H54 (cell line): Measurements from ENCODE around the gene CTNS.

Experiments used
- DNase-seq: peaks from one replicate; pipeline ENCODE4 v3.0.0; 2011; ENCODE audit warnings: low spot score, mixed read lengths; ENCODE audit not compliant: insufficient read length
- FAIRE-seq: peaks from 3 replicates; lab custom pipeline; 2011; peaks lifted over from hg19 to GRCh38; lab: Jason Lieb, UNC
- POLR2A ChIP-seq: IDR thresholded peaks from 2 replicates; pipeline ENCODE4 v1.6.1; 2011; ENCODE audit warnings: low read depth, mild to moderate bottlenecking, low read length

Gene CTNS

DNA sequence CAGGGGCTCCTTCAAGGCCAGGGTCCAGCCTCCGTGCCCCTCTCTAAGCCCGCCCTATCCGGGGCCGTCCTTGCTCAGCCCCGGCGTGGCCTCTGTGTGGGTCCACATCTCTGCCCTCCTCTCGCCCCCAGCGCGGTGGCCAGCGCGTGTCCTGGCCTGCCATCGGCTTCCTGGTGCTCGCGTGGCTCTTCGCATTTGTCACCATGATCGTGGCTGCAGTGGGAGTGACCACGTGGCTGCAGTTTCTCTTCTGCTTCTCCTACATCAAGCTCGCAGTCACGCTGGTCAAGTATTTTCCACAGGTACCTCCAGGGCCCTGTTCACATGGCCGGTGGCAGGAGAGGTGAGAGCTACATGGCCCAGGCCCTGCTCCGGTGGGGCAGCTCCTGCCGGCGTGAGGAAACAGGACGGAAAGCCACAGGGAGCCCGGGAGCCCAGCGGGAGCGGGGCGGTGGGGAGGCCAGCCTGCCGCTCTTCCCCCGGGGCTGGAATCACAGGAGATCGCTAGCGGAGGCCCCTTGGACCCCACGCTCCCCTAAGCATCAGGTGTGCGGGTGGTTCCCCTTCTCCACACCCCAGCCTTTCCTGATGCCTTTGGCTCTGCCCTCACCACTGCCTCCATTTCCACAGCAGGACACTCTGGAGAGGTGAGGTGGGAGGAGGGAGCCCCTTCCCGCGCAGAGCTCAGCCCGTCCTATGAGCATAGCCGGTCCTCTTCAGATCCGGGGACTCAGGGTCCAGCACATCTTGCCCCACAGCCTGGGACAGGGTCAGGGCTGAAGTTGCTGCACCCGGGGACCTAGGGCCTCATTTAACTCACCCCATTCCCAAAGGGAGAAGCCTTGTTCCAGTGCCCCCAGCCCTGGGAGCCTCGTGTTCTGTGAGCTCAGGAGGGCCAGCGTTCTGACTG is 21.6 kb downstream of the CTNS start:
- no peak for FAIRE-seq
- TF ChIP-seq POLR2A = no peak
- DNase-seq = no peak

DNA sequence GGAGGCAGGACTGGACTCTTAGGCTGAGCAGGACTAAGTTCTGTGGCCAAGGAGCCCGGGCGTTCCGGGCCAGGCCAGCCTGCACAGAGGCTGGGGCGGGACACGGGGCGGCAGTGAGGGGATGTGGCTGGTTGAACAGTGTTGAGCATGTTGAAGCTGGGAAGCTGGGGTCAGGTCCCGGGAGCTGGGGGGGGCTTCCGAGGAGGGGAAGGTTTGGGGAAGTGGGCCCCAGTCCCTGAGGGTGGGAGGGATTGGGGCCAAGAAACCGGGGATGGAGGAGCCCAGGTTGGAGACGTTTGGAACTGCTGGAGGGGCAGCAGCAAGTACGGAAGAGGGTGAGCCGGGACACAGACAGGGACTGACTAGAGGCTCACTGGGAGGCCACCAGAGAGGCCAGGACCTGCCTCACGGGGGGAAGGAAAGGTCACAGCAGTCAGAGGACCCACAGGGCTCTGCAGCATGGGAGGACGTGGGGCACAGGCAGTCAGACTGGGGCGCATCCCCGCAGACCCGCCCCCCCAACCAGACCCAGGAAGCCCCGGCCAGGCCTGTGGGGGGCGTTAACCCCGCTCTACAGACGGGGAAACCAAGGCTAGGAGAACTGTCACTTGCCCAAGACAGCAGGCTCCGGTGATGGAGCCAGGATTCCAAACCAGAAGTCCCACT is 22.4 kb downstream of the CTNS start:
- no peak for TF ChIP-seq POLR2A
- FAIRE-seq (no peak), DNase-seq (no peak)

DNA sequence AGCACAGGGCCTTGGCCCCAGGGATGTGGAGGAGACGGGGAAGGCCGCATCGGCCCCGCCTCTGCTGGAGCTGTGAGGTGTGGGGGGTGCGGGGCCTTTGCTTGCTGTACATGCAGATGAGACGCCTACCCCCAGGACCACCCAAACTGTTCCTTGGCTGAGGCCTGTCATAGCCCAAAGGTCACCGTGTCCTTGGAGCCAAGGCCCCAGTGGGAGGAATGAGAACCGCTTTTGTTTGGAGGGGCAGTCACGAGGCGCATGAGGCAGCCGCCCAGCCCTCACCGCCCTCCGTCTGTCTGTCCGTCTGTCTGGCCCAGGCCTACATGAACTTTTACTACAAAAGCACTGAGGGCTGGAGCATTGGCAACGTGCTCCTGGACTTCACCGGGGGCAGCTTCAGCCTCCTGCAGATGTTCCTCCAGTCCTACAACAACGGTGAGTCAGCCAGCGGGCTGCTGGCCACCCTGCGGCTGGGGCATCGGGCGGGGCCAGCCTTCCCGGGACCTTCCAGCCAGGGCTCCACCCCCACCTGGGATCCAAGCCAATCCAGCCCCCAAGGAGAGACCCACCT is 23.1 kb downstream of the CTNS start:
- no peak; the same call in 1 of the 2 replicates for TF ChIP-seq POLR2A
- FAIRE-seq (peak; percentile 92), DNase-seq (peak; percentile 93)

GRCh38 chr17:3660311-3660891 is 23.8 kb downstream of the CTNS start:
- FAIRE-seq = no peak
- no peak for DNase-seq
- no peak for TF ChIP-seq POLR2A

GRCh38 chr17:3663102-3664011 is 26.8 kb downstream of the CTNS start:
- no peak for FAIRE-seq
- DNase-seq = no peak
- no peak for TF ChIP-seq POLR2A

DNA sequence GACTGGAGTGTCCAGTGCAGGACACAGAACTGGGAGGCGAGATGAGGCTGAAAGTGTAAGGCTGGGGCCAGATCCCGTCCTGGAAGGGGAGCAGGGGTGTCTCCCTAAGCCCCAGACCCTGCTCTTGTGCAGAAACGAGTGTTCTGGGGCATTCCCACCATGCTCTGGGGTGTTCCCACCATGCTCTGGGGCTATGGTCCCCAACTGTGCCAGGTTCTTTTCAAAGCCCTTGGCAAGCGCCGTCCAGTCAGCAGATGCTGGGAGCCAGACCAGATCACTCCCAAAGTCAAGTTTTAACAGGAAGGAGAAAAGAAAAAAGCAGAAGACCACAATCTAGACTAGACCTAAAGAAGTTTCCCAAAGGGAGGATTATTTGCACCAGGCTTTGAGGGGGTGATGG is 29.3 kb downstream of the CTNS start:
- no peak for TF ChIP-seq POLR2A
- no peak for DNase-seq
- no peak for FAIRE-seq

GRCh38 chr17:3666516-3666915 is 30.0 kb downstream of the CTNS start:
- DNase-seq = no peak
- FAIRE-seq = no peak
- no peak for TF ChIP-seq POLR2A

DNA sequence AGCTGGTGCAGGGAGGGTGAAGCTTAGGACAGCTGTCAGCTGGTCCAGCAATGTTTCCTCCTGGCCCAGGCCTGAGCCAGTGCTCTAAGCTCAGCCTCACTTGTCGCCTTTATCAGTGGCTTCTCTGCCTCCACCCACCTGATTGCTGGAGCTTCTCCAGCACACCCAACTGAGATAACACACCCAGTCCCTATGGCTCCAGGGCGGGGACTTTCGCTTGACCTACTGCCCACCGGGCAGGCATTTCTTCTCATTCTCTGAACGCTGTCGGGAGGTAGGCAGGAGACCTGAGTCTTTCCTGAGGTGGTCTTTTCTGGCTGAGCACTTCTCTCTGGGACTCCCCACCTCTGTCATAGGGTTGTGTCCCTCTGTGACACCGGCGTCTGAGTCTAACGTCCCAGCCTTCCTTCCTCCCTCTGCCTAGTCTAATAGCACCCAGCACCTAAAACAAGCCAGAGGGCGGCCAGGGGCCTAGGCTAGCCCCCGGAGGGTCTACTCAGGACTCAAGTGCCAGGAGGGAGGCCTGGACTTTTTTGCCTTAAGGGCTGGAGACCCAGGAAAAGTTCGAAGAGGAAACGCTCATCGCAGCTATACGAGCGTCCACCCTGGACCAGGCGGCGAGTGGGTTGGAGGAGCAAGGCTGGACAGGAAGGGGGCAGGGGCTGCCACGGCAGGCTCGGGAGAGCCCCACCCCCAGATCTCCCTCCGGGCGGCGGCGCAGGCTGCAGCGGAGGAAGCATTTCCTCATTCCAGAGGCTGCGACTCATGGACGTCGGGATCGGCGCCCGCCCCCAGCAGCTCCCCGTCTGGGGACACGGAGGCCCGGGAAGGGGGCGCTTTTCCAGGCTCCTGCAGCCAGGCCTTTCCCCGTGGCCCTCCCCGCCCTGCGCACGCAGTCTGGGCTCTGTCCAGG is 31.1 kb downstream of the CTNS start:
- FAIRE-seq = no peak
- peak; percentile 89 for DNase-seq
- TF ChIP-seq POLR2A = peak; percentile 29

DNA sequence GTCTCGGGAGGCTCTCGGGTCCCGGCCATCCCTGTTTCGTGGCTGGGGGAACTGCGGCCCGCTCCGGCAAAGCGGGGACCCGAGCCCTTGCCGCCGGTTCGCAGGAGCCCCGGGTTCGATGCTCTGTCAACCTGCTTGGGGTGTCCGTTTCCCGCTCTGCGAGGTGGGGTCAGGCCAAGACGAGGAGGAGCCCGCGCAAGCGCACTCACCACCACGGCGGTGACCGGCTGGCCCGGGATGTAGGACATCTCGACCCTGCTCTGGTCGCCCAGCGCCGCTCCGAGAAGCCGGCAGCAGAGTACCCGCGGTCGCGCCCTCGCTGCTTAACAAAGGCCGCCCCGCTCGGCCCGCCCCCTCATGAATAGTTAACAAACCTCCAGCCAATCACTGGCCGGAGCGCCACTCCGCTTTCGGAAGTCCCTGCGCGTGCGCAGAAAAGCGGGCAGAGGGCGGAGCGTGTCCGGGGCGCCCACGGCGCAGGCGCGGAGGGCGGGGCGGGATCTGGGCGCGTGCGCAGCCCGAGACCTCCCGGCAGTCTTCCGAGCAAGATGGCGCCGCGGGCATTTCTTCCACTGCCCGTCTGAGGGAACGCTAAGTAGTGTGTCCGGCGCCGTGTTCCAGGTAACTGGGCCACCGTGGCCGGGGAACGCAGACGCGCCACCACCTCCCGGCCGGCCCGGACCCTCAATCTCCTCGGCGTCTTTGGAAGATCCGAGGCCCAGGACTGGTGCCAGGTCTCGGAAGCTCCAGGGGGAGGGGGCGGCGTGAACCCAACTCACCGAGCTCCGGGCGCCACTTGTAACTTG is 31.9 kb downstream of the CTNS start, which contains the start of the genes EMC6 and TAX1BP3:
TSS of gene EMC6 (plus strand) at position 534 of the 806 bp plus-strand sequence. CDS start 335 bp downstream, outside the sequence.
TSS of gene TAX1BP3 (minus strand) at position 300 of the 806 bp plus-strand sequence. CDS start at position 248, 52 bp downstream.
- peak; percentile 97 for DNase-seq
- peak; percentile 99 for TF ChIP-seq POLR2A
- FAIRE-seq = no peak

GRCh38 chr17:3669085-3669347 is 32.5 kb downstream of the CTNS start:
- FAIRE-seq (no peak), DNase-seq (no peak)

GRCh38 chr17:3669548-3669947 is 33.0 kb downstream of the CTNS start:
- no peak for FAIRE-seq
- DNase-seq = no peak
- no peak for TF ChIP-seq POLR2A

More at GRCh38 chr17:3669085-3669347, 32.5 kb downstream of the CTNS start:
- no peak for TF ChIP-seq POLR2A
